ENCODE data around the gene TYW5. TPM values are rescaled to one million over a fixed set of nuclear protein-coding genes. Genes with fewer than 3 reads are reported as not detected.

The TYW5 gene
- total RNA-seq, 2 donors from 2014 or later: 11.0 to 16.1 TPM

DNA sequence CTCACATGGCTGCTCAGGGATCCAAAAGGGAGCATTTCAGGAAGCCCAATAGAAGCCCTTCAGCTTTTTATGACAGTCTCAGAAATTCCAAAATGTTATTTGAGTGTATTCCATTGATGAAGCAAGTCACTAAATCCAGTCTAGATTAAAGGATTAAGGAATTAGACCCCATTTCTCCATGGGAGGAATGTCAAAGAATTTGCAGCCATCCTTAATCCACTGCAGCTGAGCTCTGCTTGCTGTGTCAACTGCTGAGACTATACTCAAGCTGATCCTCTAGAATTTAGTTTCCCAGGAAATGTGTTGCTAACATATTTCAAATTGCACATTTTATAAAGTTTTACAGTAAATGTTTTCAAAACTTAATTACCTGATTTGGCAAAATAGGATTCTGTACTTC lies 72.6 kb downstream of the TYW5 start:
- H3K27me3 Mint-ChIP-seq: peaks cover 22% of the 10 kb centered on the region
- H3K9me3 Mint-ChIP-seq: peaks cover 8% of the 10 kb centered on the region
- H3K4me1 Mint-ChIP-seq: peaks cover 8% of the 10 kb centered on the region
- no peaks in the 10 kb centered on the region for H3K36me3 Mint-ChIP-seq (ENCODE audit: low read depth)
- ATAC-seq (replicated peaks): no peak
- H3K4me3 Mint-ChIP-seq: no peak overlapping the region
- no peak overlapping the region for H3K27ac Mint-ChIP-seq

Other genes starting within 250 kb of the TYW5 start
- gene FTCDNL1, start 104.3 kb downstream of the TYW5 start, total RNA-seq: 1 to 10 TPM; 1.3 to 2.4 TPM
- gene C2orf69, start 44.2 kb downstream of the TYW5 start, total RNA-seq: 10 to 100 TPM; 16.3 to 19.8 TPM
- gene MAIP1, start 91 bp upstream of the TYW5 start, total RNA-seq: 10 to 100 TPM; 22.8 to 35.3 TPM